A673 (cell line): Measurements from ENCODE around the gene ENTPD3. TPM values are rescaled to one million over a fixed set of nuclear protein-coding genes. Genes with fewer than 3 reads are reported as not detected.

ENCODE experiments used
- BruUV-seq: library from RNA; stranded (reverse); fragments of 400-500 nt; replicated peaks from 2 replicates; lab custom pipeline; 2021; lab: Mats Ljungman, UMichigan
- CTCF ChIA-PET: fragments of 300-600 bp; sonication (Branson Sonifier 250); formaldehyde crosslinking; loops from one replicate; lab custom pipeline; 2022; ENCODE audit warnings: antibody characterized with exemption; lab: Charles Lee
- POLR2A ChIA-PET: fragments of 300-600 bp; sonication (Branson Sonifier 250); formaldehyde crosslinking; loops from one replicate; lab custom pipeline; 2022; ENCODE audit warnings: antibody characterized with exemption; ENCODE audit not compliant: low non-redundant PET; lab: Charles Lee
- DNase-seq: peaks from one replicate; pipeline ENCODE4 v3.0.0-alpha.2; 2015; ENCODE audit warnings: low spot score
- H3K27ac ChIP-seq: fragments of 200-600 bp; sonication (generic); 2 replicates; pipeline ENCODE4 v1.5.1; 2016; ENCODE audit warnings: mixed run types, low read depth, mild to moderate bottlenecking, mixed read lengths, antibody characterized with exemption, low read length; ENCODE audit not compliant: poor library complexity, severe bottlenecking
- H3K27me3 ChIP-seq: fragments of 200-600 bp; sonication (generic); replicated peaks from 2 replicates; pipeline ENCODE4 v1.6.1; 2017; ENCODE audit warnings: mixed run types, low read depth, mild to moderate bottlenecking, mixed read lengths, antibody characterized with exemption, low read length; ENCODE audit not compliant: insufficient read depth, poor library complexity
- H3K36me3 ChIP-seq: fragments of 200-600 bp; sonication (generic); 2 replicates; pipeline ENCODE4 v1.6.1; 2016; ENCODE audit warnings: mixed run types, mild to moderate bottlenecking, mixed read lengths, antibody characterized with exemption, low read length; ENCODE audit not compliant: insufficient read depth, poor library complexity, severe bottlenecking
- H3K4me1 ChIP-seq: fragments of 200-600 bp; sonication (generic); 2 replicates; pipeline ENCODE4 v1.6.1; 2017; ENCODE audit warnings: mixed run types, mild to moderate bottlenecking, mixed read lengths, antibody characterized with exemption, low read length; ENCODE audit not compliant: insufficient read depth, poor library complexity, severe bottlenecking
- H3K4me3 ChIP-seq: fragments of 200-600 bp; sonication (generic); 2 replicates; pipeline ENCODE4 v1.5.1; 2016; ENCODE audit warnings: low read depth, mixed run types, mild to moderate bottlenecking, mixed read lengths, low read length; ENCODE audit not compliant: poor library complexity, severe bottlenecking
- H3K9me3 ChIP-seq: fragments of 200-600 bp; sonication (generic); 2 replicates; pipeline ENCODE4 v1.6.1; 2016; ENCODE audit warnings: mixed run types, low read depth, mild to moderate bottlenecking, mixed read lengths, antibody characterized with exemption, low read length; ENCODE audit not compliant: poor library complexity, severe bottlenecking
- CTCF ChIP-seq: fragments of 300-800, 200-600 bp; sonication (generic); conservative IDR thresholded peaks from 2 replicates; pipeline ENCODE4 v1.5.1; 2017; ENCODE audit warnings: low read depth, mild to moderate bottlenecking, antibody characterized with exemption, low read length, moderate library complexity, mixed read lengths
- EZH2 ChIP-seq: fragments of 200-600 bp; sonication (generic); IDR thresholded peaks from 2 replicates; pipeline ENCODE4 v1.6.1; 2017; ENCODE audit warnings: borderline replicate concordance, low read depth, mild to moderate bottlenecking, mixed read lengths, antibody characterized with exemption, low read length; ENCODE audit not compliant: poor library complexity, severe bottlenecking
- intact Hi-C: fragments of 100-400 bp; cut with micrococcal nuclease; formaldehyde crosslinking; loops from one replicate; pipeline ENCODE4 v1.10.0; 2022; ENCODE audit not compliant: unreplicated experiment
- total RNA-seq: library from RNA; stranded (reverse); gene quantifications from 2 replicates; pipeline ENCODE4 v1.2.3, GENCODE V29; 2021

The ENTPD3 gene
- total RNA-seq, 1 experiment from 2014 or later = 0.54 TPM

- no peak for TF ChIP-seq EZH2
- TF ChIP-seq CTCF = no peak
- ChIA-PET CTCF (no interaction called here), POLR2A (no interaction called here)
- no peak for DNase-seq
- intact Hi-C loops = no loop called here
- no peaks in the 10 kb centered on the region for H3K36me3 ChIP-seq
- BruUV-seq = no TSS peak
- no peak overlapping the region for H3K4me3 ChIP-seq
- no peaks in the 10 kb centered on the region for H3K9me3 ChIP-seq
- no peaks in the 10 kb centered on the region for H3K27me3 ChIP-seq
- no peak overlapping the region for H3K27ac ChIP-seq
- no peaks in the 10 kb centered on the region for H3K4me1 ChIP-seq
These were observed 20.5 kb upstream of the ENTPD3 start for GRCh38 chr3:40366203-40367162.

GRCh38 chr3:40369716-40370115 is 17.3 kb upstream of the ENTPD3 start:
- no peak for TF ChIP-seq CTCF
- no peak for TF ChIP-seq EZH2
- BruUV-seq = no TSS peak
- CTCF ChIA-PET = no interaction called here

GRCh38 chr3:40377822-40378221 is 9.2 kb upstream of the ENTPD3 start:
- TF ChIP-seq EZH2 = no peak
- TF ChIP-seq CTCF = no peak
- intact Hi-C loops = no loop called here

More at GRCh38 chr3:40369716-40370115, 17.3 kb upstream of the ENTPD3 start:
- intact Hi-C loops = no loop called here
- no peaks in the 10 kb centered on the region for H3K9me3 ChIP-seq
- no peak for DNase-seq
- no peaks in the 10 kb centered on the region for H3K27me3 ChIP-seq
- no peak overlapping the region for H3K4me3 ChIP-seq
- H3K27ac ChIP-seq = no peak overlapping the region
- no peaks in the 10 kb centered on the region for H3K4me1 ChIP-seq
- no peaks in the 10 kb centered on the region for H3K36me3 ChIP-seq
- POLR2A ChIA-PET = no interaction called here

More at GRCh38 chr3:40377822-40378221, 9.2 kb upstream of the ENTPD3 start:
- no peaks in the 10 kb centered on the region for H3K36me3 ChIP-seq
- no peak overlapping the region for H3K4me3 ChIP-seq
- BruUV-seq = no TSS peak
- no peak for DNase-seq
- no peaks in the 10 kb centered on the region for H3K27me3 ChIP-seq
- no peak overlapping the region for H3K27ac ChIP-seq
- CTCF ChIA-PET = no interaction called here
- H3K9me3 ChIP-seq = no peaks in the 10 kb centered on the region
- POLR2A ChIA-PET = no interaction called here
- no peaks in the 10 kb centered on the region for H3K4me1 ChIP-seq
